CD4-positive, CD25-positive, alpha-beta regulatory T cell (primary cell): ENCODE measurements around the gene BDP1. TPM values are rescaled to one million over a fixed set of nuclear protein-coding genes. Genes with fewer than 3 reads are reported as not detected.
"Not testable (repeated sequence)": the region's sequence is repeated elsewhere in the genome, so short reads cannot be mapped to it uniquely, and the experiment has no call there.

Experiments
- ATAC-seq, 2 donors: fragments of 150-1000 bp; cut with Tn5 transposase; one replicate each; pipeline ENCODE4 v1.10.0; 2021; ENCODE audit warnings: low read depth in 2 of 2, moderate number of reproducible peaks in 2 of 2, moderate library complexity in 1 of 2
- DNase-seq, 3 donors: peaks; one replicate each; pipeline versions ENCODE4 v3.0.0 to v3.0.0-alpha.2; 2012 to 2022; ENCODE audit warnings: mixed read lengths in 1 of 3
- H3K27ac ChIP-seq: one replicate; pipeline ENCODE4 v1.7.0; 2013; ENCODE audit warnings: mild to moderate bottlenecking, low read length; ENCODE audit not compliant: insufficient read depth, poor library complexity, severe bottlenecking
- H3K27me3 ChIP-seq: one replicate; pipeline ENCODE4 v1.7.0; 2013; ENCODE audit warnings: low read length; ENCODE audit not compliant: control insufficient read depth, insufficient read depth
- H3K36me3 ChIP-seq: one replicate; pipeline ENCODE4 v1.7.0; 2013; ENCODE audit warnings: mild to moderate bottlenecking, low read length, moderate library complexity; ENCODE audit not compliant: control insufficient read depth, insufficient read depth
- H3K4me1 ChIP-seq: 2 replicates; pipeline ENCODE4 v1.7.0; 2013; ENCODE audit warnings: mild to moderate bottlenecking, low read length; ENCODE audit not compliant: insufficient read depth, control insufficient read depth, poor library complexity, severe bottlenecking
- H3K4me3 ChIP-seq: one replicate; pipeline ENCODE4 v1.7.0; 2013; ENCODE audit warnings: low read depth, mild to moderate bottlenecking, low read length, moderate library complexity
- H3K9me3 ChIP-seq, 2 experiments: 1 replicate in 1 of 2; 2 replicates in 1 of 2; pipeline ENCODE4 v1.7.0; 2013; ENCODE audit warnings: low read length in 2 of 2, mild to moderate bottlenecking in 1 of 2, moderate library complexity in 1 of 2; ENCODE audit not compliant: control insufficient read depth in 2 of 2
- H3K27ac Mint-ChIP-seq, 3 donors: one replicate each; pipeline ENCODE4 v1.8.0; 2020 to 2022; ENCODE audit warnings: mild to moderate bottlenecking in 3 of 3, mixed read lengths in 3 of 3, moderate library complexity in 2 of 3
- H3K27me3 Mint-ChIP-seq: one replicate; pipeline ENCODE4 v1.8.0; 2022; ENCODE audit warnings: mild to moderate bottlenecking, mixed read lengths
- H3K36me3 Mint-ChIP-seq: one replicate; pipeline ENCODE4 v1.8.0; 2020; ENCODE audit warnings: mixed read lengths
- H3K4me1 Mint-ChIP-seq, 4 donors: one replicate each; pipeline ENCODE4 v1.8.0; 2020 to 2022; ENCODE audit warnings: mixed read lengths in 4 of 4, mild to moderate bottlenecking in 1 of 4
- H3K4me3 Mint-ChIP-seq, 4 donors: one replicate each; pipeline ENCODE4 v1.8.0; 2020 to 2022; ENCODE audit warnings: mild to moderate bottlenecking in 4 of 4, mixed read lengths in 4 of 4, moderate library complexity in 3 of 4
- H3K9me3 Mint-ChIP-seq, 7 donors: one replicate each; pipeline ENCODE4 v1.8.0; 2020 to 2022; ENCODE audit warnings: mixed read lengths in 7 of 7, mild to moderate bottlenecking in 3 of 7, moderate library complexity in 2 of 7
- polyA plus RNA-seq, 4 donors: library from polyadenylated mRNA; unstranded; fragments of 300-500 nt; fragmentation: Illumina TruSeq; gene quantifications; one replicate each; pipeline ENCODE4 v1.2.3, GENCODE V29; 2021
- total RNA-seq: library from RNA; stranded (reverse); gene quantifications from one replicate; pipeline ENCODE4 v1.2.3, GENCODE V29; 2022

The BDP1 gene
- total and polyA plus RNA-seq, 5 donors from 2014 or later, result 5.8 to 39.3 (median 6.2) TPM

DNA sequence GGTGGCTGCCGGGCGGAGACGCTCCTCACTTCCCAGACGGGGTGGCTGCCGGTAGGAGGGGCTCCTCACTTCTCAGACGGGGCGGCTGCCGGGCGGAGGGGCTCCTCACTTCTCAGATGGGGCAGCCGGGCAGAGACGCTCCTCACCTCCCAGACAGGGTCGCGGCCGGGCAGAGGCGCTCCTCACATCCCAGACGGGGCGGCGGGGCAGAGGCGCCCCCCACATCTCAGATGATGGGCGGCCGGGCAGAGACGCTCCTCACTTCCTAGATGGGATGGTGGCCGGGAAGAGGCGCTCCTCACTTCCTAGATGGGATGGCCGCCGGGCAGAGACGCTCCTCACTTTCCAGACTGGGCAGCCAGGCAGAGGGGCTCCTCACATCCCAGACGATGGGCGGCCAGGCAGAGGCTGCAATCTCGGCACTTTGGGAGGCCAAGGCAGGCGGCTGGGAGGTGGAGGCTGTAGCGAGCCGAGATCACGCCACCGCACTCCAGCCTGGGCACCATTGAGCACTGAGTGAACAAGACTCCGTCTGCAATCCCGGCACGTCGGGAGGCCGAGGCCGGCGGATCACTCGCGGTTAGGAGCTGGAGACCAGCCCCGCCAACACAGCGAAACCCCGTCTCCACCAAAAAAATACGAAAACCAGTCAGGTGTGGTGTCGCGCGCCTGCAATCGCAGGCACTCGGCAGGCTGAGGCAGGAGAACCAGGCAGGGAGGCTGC, 96.7 kb downstream of the BDP1 start:
- not testable (repeated sequence) for H3K27me3 ChIP-seq, H3K4me1 ChIP-seq, H3K27me3 Mint-ChIP-seq, H3K4me3 Mint-ChIP-seq, H3K27ac Mint-ChIP-seq, H3K27ac ChIP-seq, H3K4me3 ChIP-seq, H3K9me3 Mint-ChIP-seq, H3K9me3 ChIP-seq, ATAC-seq, DNase-seq
- Mint-ChIP-seq H3K36me3 (peaks cover 40% of the 10 kb centered on the region), H3K4me1 (peaks cover 0 to 14% (median 8%) of the 10 kb centered on the region in 4 donors)
- peaks cover 67% of the 10 kb centered on the region for H3K36me3 ChIP-seq

DNA sequence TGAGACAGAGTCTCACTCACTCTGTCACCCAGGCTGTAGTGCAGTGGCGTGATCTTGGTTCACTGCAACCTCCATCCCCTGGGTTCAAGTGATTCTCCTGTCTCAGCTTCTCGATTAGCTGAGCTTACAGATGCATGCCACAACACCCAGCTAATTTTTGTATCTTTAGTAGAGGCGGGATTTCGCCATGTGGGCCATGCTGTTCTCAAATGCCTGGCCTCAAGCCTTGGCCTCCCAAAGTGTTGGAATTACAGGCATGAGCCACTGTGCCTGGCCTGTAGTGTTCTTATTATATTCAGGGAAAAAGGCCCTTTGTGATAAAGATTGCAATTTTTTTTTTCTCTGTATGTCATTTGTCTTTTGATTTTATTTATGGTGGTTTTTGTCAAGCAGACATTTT, 107.7 kb downstream of the BDP1 start:
- Histone ChIP-seq H3K4me3 (no peak overlapping the region), H3K36me3 (peaks cover 60% of the 10 kb centered on the region), H3K27me3 (no peaks in the 10 kb centered on the region), H3K9me3 (no peaks in the 10 kb centered on the region), H3K27ac (no peak overlapping the region), H3K4me1 (no peaks in the 10 kb centered on the region)
- H3K4me3 Mint-ChIP-seq, result no peak overlapping the region
- ATAC-seq (no peak), DNase-seq (no peak)
- peaks cover 0 to 5% (median 0%) of the 10 kb centered on the region in 4 donors for H3K4me1 Mint-ChIP-seq
- H3K27ac Mint-ChIP-seq, result peak overlapping the region in 1 of 3 donors; percentile 31
- H3K36me3 Mint-ChIP-seq, result peaks cover 11% of the 10 kb centered on the region
- no peaks in the 10 kb centered on the region for H3K9me3 Mint-ChIP-seq
- H3K27me3 Mint-ChIP-seq, result no peaks in the 10 kb centered on the region

DNA sequence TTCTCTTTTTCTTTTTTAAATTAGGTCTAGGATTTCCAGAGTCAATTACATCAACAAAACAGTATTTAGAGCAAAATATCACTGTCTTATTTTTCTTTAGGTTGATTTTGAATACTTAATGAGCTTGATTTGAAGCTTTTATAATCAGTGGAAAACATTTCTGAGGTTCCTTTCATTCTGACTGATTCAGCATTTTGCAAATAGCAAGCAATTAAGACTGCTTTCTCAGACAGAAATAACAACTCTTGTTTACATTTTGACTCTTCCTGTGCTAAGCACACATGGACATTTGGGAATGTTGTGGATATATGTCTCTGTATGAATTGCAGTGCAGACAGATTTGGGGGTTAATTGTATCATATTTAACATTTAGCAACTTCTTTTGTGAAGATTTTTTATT, 109.4 kb downstream of the BDP1 start:
- H3K27me3 ChIP-seq, result no peaks in the 10 kb centered on the region
- H3K36me3 ChIP-seq, result peaks cover 51% of the 10 kb centered on the region
- Mint-ChIP-seq H3K36me3 (peaks cover 9% of the 10 kb centered on the region), H3K4me3 (no peak overlapping the region), H3K27ac (peak overlapping the region in 2 of 3 donors; percentile 17 to 65), H3K9me3 (no peaks in the 10 kb centered on the region), H3K4me1 (peaks cover 0 to 5% (median 0%) of the 10 kb centered on the region in 4 donors), H3K27me3 (no peaks in the 10 kb centered on the region)
- ATAC-seq, result no peak
- no peak for DNase-seq
- no peaks in the 10 kb centered on the region for H3K4me1 ChIP-seq
- H3K27ac ChIP-seq, result no peak overlapping the region
- H3K4me3 ChIP-seq, result no peak overlapping the region
- H3K9me3 ChIP-seq, result no peaks in the 10 kb centered on the region

DNA sequence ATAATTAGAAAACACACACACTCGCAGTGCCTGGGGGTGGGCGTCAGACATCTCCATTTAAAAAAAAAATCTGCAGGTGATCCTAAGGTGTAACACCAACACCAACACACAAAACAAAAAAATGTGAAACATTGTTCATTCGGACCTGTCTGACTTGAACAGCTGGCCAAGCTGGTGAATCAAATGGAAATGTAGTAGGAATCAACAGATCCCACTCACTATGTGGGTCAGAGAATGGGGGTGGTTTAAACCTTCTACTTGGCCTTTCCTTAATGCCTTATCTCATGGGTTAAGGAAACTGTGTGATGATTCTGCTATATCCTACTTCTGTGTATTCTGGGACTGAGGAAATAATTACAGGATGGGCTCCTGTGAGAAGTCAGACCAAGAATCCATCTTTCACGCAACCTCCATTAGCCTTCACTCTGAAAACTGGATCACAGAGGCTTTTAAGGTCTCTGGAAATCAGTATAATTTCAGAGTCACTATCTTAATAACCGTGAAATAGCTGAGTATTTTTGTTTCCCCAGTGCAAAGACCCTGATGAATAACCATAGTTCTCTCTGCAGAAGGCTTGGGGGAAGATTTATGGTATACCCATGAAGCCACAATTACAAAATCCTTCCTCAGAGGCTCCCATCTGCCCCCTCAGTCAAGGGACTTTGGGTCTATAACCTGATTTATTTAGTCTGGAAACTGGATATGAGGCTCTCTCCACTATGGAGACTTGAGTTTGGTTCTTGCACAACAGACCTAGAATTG, 114.5 kb downstream of the BDP1 start:
- H3K9me3 Mint-ChIP-seq, result no peaks in the 10 kb centered on the region
- no peaks in the 10 kb centered on the region for H3K4me1 ChIP-seq
- H3K4me3 ChIP-seq, result no peak overlapping the region
- peaks cover 0 to 5% (median 1%) of the 10 kb centered on the region in 4 donors for H3K4me1 Mint-ChIP-seq
- no peaks in the 10 kb centered on the region for H3K9me3 ChIP-seq
- H3K36me3 ChIP-seq, result peaks cover 12% of the 10 kb centered on the region
- H3K4me3 Mint-ChIP-seq, result no peak overlapping the region
- no peak for ATAC-seq
- H3K27me3 Mint-ChIP-seq, result no peaks in the 10 kb centered on the region
- H3K27ac ChIP-seq, result no peak overlapping the region
- H3K27ac Mint-ChIP-seq, result no peak overlapping the region
- peaks cover 18% of the 10 kb centered on the region for H3K36me3 Mint-ChIP-seq
- DNase-seq, result no peak
- H3K27me3 ChIP-seq, result no peaks in the 10 kb centered on the region

DNA sequence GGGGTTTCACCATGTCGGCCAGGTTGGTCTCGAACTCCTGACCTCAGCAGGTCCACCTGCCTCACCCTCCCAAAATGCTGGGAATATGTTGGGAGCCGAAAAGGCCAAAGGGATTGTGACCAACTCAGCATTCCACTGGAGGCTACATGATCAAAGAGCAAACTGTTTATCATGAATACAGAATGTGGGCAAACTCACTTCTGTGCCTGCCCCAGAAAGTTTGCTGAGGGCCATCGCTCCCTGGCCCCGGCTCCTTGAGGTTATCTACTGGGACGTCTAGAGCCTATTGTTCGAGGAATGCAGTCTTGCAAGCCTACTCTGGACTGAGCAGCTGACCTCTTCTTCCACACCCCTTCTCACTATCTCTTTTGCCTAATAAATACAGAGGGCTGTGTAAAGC, 116.4 kb downstream of the BDP1 start:
- DNase-seq, H3K4me1 Mint-ChIP-seq, H3K27me3 Mint-ChIP-seq, H3K27me3 ChIP-seq, H3K4me3 ChIP-seq, H3K27ac ChIP-seq, H3K4me1 ChIP-seq, H3K36me3 ChIP-seq, H3K4me3 Mint-ChIP-seq, H3K9me3 ChIP-seq, H3K9me3 Mint-ChIP-seq, ATAC-seq, H3K27ac Mint-ChIP-seq: not testable (repeated sequence)
- H3K36me3 Mint-ChIP-seq, result peaks cover 18% of the 10 kb centered on the region

DNA sequence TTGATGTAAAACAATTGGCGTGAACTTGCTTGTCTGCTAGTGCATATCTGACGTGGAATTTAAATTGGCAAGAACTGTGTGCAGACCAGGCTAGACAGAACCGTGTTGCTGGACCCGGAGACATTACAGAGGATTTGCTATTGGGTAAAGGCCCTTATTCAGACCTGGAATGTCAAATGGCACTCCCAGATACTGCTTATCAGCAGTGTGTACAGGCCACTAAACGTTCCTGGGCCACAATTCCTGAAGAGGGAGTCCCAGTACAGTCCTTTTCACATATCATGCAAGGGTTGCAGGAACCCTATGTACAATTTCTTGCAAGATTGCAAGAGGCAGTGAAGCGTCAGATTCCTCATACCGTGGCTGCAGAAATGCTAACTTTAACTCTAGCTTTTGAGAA, 118.1 kb downstream of the BDP1 start:
- Histone ChIP-seq H3K27me3 (no peaks in the 10 kb centered on the region), H3K9me3 (no peaks in the 10 kb centered on the region), H3K4me1 (no peaks in the 10 kb centered on the region), H3K4me3 (no peak overlapping the region), H3K36me3 (peaks cover 4% of the 10 kb centered on the region), H3K27ac (no peak overlapping the region)
- H3K4me3 Mint-ChIP-seq, result no peak overlapping the region
- H3K4me1 Mint-ChIP-seq, result peaks cover 0 to 2% (median 0%) of the 10 kb centered on the region in 4 donors
- H3K27ac Mint-ChIP-seq, result peak overlapping the region in 1 of 3 donors; percentile 45
- H3K27me3 Mint-ChIP-seq, result no peaks in the 10 kb centered on the region
- H3K36me3 Mint-ChIP-seq, result peaks cover 31% of the 10 kb centered on the region
- peaks cover 0 to 4% (median 0%) of the 10 kb centered on the region in 7 donors for H3K9me3 Mint-ChIP-seq
- DNase-seq (no peak), ATAC-seq (no peak)

DNA sequence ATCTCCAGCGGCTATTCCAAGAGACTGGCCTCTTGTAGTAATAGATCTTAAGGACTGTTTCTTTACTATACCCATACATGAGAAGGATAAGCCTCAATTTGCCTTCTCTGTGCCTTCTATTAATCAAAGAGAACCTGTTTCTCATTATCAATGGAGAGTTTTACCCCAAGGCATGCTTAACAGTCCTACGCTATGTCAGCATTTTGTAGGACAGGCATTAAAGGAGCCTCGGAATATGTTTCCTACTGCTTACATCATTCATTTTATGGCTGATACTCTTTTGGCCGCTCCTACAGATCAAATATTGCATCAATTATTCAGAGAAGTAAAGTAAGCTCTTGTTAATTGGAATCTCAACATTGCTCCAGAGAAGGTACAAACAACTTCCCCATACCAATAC, 120.1 kb downstream of the BDP1 start:
- not testable (repeated sequence) for DNase-seq, H3K27me3 ChIP-seq, H3K27ac ChIP-seq, H3K9me3 Mint-ChIP-seq, H3K4me1 Mint-ChIP-seq, H3K4me3 Mint-ChIP-seq, H3K36me3 ChIP-seq, ATAC-seq, H3K4me3 ChIP-seq, H3K27ac Mint-ChIP-seq, H3K9me3 ChIP-seq, H3K27me3 Mint-ChIP-seq, H3K4me1 ChIP-seq
- peaks cover 34% of the 10 kb centered on the region for H3K36me3 Mint-ChIP-seq
